CMK (cell line): ENCODE data around the gene KRT9.
A peak's percentile ranks its signal among the peaks of the same experiment; 100 is the strongest.
"Not testable (repeated sequence)": the region's sequence is repeated elsewhere in the genome, so short reads cannot be mapped to it uniquely, and the experiment has no call there.

Experiments
- DNase-seq: peaks from one replicate; pipeline ENCODE4 v3.0.0-alpha.2; 2010; ENCODE audit warnings: low read depth

Gene KRT9

GRCh38 chr17:41546819-41547218 lies 25.0 kb downstream of the KRT9 start:
- no peak for DNase-seq

GRCh38 chr17:41545829-41546410 lies 25.9 kb downstream of the KRT9 start:
- DNase-seq, result no peak

- DNase-seq, result no peak
Observed at GRCh38 chr17:41544935-41545334, 26.9 kb downstream of the KRT9 start.

GRCh38 chr17:41544491-41544892 lies 27.4 kb downstream of the KRT9 start:
- DNase-seq, result no peak

- DNase-seq, result not testable (repeated sequence)
Observed at GRCh38 chr17:41542786-41543185, 29.1 kb downstream of the KRT9 start.

- no peak for DNase-seq
Observed at GRCh38 chr17:41542357-41542756, 29.5 kb downstream of the KRT9 start.

- no peak for DNase-seq
Observed at GRCh38 chr17:41540921-41541625, 30.8 kb downstream of the KRT9 start.

- no peak for DNase-seq
Observed at GRCh38 chr17:41539979-41540701, 31.7 kb downstream of the KRT9 start.

GRCh38 chr17:41539071-41539492 lies 32.8 kb downstream of the KRT9 start:
- DNase-seq, result no peak

GRCh38 chr17:41538565-41538991 lies 33.3 kb downstream of the KRT9 start:
- no peak for DNase-seq

GRCh38 chr17:41537990-41538389 lies 33.9 kb downstream of the KRT9 start:
- no peak for DNase-seq

- DNase-seq, result no peak
Observed at GRCh38 chr17:41537614-41537954, 34.3 kb downstream of the KRT9 start.

GRCh38 chr17:41536741-41537613 lies 34.9 kb downstream of the KRT9 start:
- no peak for DNase-seq

- DNase-seq, result no peak
Observed at GRCh38 chr17:41535764-41536481, 35.9 kb downstream of the KRT9 start.

GRCh38 chr17:41534899-41535546 lies 36.8 kb downstream of the KRT9 start:
- no peak for DNase-seq

GRCh38 chr17:41533613-41534012 lies 38.2 kb downstream of the KRT9 start:
- DNase-seq, result no peak

- DNase-seq, result no peak
Observed at GRCh38 chr17:41532947-41533570, 38.8 kb downstream of the KRT9 start.

- no peak for DNase-seq
Observed at GRCh38 chr17:41531993-41532392, 39.9 kb downstream of the KRT9 start.

- DNase-seq, result peak; percentile 7
Observed at GRCh38 chr17:41530062-41531048, 41.5 kb downstream of the KRT9 start.
